Purkinje cell (primary cell): ENCODE results near the gene A4GNT. TPM values are rescaled to one million over a fixed set of nuclear protein-coding genes. Genes with fewer than 3 reads are reported as not detected.

Experiments used
- polyA plus RNA-seq: library from polyadenylated mRNA; unstranded; fragments of >200 nt; fragmentation: Nextera tagmentation; gene quantifications from 2 replicates; pipeline ENCODE4 v1.2.1, GENCODE V29; 2014

A4GNT gene
- not detected in 2 replicates for polyA plus RNA-seq

GRCh38 chr3:138132239-138132638 lies at the start of gene A4GNT:
A4GNT (minus strand) TSS chr3:138132390; CDS start chr3:138131256, 1,134 bp downstream.

GRCh38 chr3:138174421-138175131 lies 42.4 kb upstream of the A4GNT start, which contains the start of gene DBR1:
DBR1 (minus strand) TSS chr3:138174921; CDS start chr3:138174795, 126 bp downstream.

GRCh38 chr3:138114988-138115971 lies 16.9 kb downstream of the A4GNT start, which contains the start of gene DZIP1L:
DZIP1L (minus strand) TSS chr3:138115608; CDS start chr3:138103971, 11,637 bp downstream.

Other genes starting within 250 kb of the A4GNT start
- gene CLDN18, start 122.2 kb downstream of the A4GNT start, polyA plus RNA-seq = not detected in 2 replicates
- gene DZIP1L, start 16.8 kb downstream of the A4GNT start, polyA plus RNA-seq = not detected in 2 replicates
- 7.1 and 7.7 TPM in 2 replicates for gene DBR1, start 42.5 kb upstream of the A4GNT start, polyA plus RNA-seq
- gene ARMC8, start 54.9 kb upstream of the A4GNT start, polyA plus RNA-seq = 34.8 and 59.0 TPM in 2 replicates
- gene NME9, start 197.5 kb upstream of the A4GNT start, polyA plus RNA-seq = 5.3 and 6.2 TPM in 2 replicates
- gene MRAS, start 216.2 kb upstream of the A4GNT start, polyA plus RNA-seq = 22.5 and 24.3 TPM in 2 replicates